ENCODE data around the gene DNAI7.

DNA sequence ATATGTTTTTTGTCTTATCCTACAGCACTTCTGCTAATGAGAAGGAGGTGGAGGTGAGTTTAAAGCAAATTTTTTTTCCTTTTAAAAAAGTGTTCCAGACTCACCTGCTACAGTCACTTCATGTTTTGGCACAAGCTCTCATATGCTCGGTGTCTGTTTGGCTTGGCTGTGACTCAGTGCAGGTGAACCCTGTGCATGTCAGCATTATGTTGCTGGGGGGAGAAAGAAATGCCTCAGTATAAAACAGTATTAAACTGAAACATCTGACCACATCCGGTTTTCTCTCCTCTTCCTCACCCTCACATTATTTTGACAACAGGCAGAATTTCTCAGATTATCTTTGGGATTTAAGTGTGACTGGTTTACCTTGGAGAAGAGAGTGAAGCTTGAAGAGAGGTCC lies 105.2 kb downstream of the DNAI7 start:
- TF ChIP-seq EZH2phosphoT487 (IDR thresholded peaks at IDR 0.05; ENCODE audit: low read length) (no peak), CTCF (IDR thresholded peaks at IDR 0.05; ENCODE audit: low read length) (no peak), EZH2 (optimal IDR thresholded peaks at IDR 0.05; ENCODE audit: low read depth, low read length) (no peak)

All from MM.1S (cell line).